GM21737 (cell line): ENCODE results near the gene EPRS1.
"Not testable (repeated sequence)": the region's sequence is repeated elsewhere in the genome, so short reads cannot be mapped to it uniquely, and the experiment has no call there.

Source experiments
- ATAC-seq: cut with Tn5 transposase; IDR thresholded peaks from one replicate; pipeline ENCODE4 v1.9.1; 2021; ENCODE audit warnings: mild to moderate bottlenecking, moderate library complexity; ENCODE audit not compliant: unreplicated experiment

Gene EPRS1

DNA sequence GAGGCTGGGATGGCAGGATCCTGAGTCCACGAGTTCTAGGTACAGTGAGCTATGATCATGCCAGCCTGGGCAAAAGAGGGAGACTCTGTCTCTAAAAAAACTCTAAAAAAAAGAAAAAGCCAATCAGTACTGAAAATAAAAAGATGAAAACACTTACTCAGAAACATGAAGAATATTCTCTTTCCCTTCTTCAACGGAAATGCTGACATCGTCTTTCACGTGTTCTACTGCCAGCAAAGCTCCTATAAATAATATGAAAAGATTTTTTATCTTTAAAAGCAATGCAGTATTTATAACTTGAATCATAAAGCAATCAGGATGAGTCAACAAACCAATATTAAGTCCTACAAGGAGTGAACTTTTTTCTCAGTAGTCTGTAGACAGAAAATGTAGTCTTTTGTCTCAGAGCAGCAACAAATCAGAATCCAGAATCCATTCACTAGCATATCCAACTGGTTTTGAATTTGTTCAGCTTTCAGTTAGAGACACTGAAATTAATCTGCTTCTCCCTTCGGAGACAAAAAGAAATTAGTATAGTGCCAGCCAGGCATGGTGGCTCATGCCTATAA, 6.2 kb downstream of the EPRS1 start:
- no peak for ATAC-seq

DNA sequence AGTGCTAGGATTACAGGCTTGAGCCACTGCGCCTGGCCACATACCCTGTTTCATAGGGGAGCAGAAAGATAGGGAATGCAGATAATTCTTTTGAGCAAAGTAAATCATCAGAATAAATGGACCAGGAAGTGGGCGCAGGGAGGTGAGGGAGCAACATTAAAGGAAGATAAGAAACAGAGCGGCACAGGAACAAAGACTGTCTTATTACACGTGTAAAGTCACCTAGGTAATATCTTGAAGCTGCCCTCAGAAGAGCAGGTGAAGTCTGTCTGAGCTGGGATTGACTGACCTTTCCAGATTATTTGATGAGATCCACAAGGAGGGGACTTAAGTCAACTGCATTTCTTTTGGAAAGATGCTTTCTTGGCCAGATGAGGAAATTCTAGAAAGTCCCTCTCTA, 7.7 kb downstream of the EPRS1 start:
- no peak for ATAC-seq

DNA sequence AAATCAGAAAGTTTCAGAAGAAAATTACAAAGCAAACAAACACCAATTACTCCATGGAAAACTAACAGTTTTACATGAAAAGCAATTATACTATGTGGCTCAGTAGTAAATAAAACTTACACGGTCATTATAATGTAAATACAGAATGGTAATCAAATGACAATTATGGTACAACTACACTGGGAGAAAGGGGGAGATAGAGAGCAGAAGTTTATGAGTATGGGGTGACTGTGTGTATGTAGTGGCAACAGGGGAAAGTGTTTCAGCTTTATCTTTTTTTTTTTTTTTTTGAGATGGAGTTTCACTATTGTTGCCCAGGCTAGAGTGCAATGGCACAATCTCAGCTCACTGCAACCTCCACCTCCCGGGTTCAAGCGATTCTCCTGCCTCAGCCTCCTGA, 8.5 kb downstream of the EPRS1 start:
- ATAC-seq = not testable (repeated sequence)

DNA sequence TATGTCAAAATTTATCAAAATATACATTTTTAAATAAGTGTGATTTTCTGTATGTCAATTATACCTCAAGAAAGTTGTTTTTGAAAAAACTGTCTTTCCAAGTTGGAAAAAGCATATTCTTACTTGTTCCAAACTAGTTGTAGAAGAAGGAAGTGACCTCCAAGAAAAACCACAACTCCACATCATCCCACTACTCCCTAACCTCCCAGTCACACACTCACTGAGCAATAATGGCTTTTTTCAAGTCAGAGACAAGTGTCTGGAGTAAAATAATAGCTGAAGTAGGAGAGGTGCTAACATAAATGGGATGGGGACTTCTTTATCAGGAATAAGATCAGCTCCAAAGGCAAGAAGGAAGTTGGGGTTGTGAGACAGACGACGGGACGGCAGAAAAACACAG, 13.4 kb downstream of the EPRS1 start:
- no peak for ATAC-seq

DNA sequence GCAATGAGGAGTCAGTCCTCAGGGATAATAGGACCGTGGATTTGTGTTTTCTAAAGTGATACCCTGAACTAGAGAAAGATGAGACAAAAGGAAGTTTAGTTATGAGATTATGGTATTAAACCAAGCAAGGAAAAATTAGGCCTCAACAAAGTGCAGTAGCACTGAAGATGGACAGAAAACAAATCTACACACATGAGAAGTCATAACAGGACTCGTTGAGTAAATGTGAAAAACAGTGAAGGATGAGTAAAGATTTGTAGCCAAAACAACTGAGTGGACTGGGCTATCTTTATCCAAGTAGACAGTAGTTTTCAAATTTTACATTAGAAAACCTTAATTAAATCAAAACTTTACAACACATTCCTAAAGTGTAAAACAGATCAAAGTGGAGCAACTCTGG, 15.0 kb downstream of the EPRS1 start:
- no peak for ATAC-seq

DNA sequence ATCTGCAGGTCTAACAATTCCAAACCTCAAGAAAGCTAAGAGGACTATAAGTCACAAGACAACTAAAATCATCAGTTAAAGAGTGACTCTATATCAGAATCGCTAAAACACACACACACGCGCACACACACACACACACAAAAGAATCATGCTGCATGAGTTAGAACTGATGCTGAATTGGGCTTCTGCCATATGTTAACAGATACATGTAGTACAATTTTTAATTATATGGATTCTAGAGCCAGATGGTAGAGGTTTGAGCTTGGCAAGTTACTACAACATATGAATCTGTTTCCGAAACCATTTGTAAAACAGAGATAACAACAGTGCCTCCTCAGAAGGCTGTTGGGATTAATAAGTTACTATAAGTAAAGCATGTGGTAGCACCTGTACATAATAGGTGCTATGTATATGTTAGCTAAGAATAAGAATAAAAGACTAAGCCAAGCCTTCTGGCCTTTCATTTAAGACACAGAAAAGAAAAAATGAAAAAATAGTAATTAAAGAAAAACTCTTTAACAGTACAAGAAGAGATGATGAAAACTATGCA, 17.9 kb downstream of the EPRS1 start:
- ATAC-seq = no peak

DNA sequence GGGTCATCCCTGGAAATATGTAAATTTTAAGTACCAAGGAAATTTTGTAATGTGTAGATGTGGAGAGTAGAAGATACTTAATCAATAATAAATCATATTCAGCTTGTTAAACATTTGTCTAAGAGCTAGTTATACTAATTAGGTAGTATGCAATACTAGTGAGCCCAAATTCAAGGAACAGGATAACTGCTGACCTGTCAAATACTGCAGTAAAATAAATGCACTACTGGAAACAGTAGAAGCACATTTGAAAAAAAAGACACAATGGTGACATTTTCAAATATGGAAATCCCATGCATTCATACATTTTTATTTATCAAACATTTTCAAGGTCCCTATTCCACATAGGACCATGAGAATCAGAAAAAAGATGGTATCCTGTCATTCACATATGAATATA, 27.2 kb downstream of the EPRS1 start:
- ATAC-seq = no peak

DNA sequence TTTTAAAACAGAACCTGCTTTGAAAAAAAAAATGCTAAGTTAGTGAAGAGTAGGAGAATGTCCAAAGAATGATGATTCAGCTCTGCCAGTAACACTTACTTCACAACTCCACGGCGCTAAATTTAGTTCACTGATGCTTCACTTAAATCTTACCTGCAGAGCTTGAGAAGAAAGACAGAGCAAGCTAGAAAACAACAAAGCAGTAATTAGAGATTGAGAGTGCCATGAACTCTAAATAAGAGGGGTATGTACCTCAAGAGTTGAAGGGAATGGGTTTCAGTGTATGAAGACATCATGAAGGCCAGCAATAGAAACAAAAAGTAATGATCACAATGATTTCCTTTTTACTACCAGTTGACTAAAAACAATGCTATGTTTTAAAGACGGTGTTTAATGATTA, 32.8 kb downstream of the EPRS1 start:
- ATAC-seq = peak; percentile 93

DNA sequence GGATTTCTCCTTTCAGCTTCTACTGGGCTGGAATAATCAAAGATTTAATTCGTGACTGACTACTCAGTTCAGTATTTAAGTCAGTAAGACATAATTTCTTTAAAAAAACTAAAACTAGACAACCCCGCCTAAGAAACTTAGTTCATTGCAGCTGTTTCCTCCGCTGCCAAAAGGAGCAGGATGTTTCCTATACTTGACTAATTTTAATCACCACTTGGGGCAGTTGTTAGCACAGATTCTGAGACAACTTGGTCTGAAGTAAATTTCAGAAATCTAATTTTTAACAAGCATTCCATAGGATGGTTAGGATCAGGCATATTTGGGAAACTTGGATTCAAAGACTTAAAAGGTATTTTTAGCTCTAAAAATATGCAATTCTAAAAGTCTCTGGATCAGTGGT, 34.0 kb downstream of the EPRS1 start:
- no peak for ATAC-seq

DNA sequence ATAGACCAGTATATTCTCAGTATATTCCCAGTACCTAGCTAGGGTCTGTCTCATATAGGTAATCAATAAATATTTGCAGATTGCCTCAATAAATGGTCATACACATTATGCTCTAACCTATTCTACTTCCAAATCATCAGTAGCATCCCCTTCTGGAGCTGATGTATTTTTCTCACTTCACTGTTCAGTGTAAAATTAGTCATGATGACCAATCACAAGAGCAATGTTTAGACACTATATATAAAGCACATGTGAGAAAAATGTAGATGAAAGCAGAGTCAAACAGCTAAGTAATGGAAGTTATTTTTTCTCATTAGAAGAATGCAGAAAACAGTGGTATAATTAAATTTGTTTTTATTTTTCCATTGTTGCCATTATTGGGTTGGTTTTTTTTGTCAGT, 34.7 kb downstream of the EPRS1 start:
- no peak for ATAC-seq

DNA sequence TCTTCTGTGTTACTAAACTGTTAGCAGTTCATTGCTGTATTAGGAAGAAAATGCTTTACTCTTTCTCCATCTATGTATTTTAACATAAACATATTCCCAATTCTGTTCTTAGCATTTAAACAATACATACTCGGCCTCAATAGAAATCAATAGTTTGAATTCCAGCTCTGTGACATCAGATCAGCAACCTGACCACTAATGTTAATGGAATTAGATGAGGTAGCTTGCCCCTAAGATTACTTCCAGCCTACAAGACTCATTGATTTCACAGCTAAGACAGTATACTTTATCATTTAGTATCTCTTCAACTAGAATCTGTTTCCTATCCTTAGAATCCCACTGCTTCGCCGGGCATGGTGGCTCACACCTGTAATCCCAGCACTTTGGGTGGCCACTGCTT, 38.9 kb downstream of the EPRS1 start:
- ATAC-seq = no peak

DNA sequence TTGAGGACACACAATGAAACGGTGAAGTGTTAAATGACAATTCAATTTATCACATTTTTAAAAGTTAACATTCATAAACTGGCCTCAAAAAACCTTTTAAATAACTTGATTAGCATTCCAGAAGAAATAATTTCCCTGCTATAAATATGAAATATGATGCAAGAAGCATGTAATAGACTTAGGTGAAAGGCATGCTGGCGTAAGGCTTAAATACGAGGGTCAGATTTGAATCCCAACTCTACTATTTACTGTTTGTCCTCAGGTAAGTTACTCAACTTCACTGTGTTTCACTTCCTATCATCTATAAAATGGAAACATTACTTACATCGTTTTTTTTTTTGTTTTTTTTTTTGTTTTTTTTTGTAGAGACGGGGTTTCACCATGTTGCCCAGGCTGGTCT, 40.8 kb downstream of the EPRS1 start:
- no peak for ATAC-seq

DNA sequence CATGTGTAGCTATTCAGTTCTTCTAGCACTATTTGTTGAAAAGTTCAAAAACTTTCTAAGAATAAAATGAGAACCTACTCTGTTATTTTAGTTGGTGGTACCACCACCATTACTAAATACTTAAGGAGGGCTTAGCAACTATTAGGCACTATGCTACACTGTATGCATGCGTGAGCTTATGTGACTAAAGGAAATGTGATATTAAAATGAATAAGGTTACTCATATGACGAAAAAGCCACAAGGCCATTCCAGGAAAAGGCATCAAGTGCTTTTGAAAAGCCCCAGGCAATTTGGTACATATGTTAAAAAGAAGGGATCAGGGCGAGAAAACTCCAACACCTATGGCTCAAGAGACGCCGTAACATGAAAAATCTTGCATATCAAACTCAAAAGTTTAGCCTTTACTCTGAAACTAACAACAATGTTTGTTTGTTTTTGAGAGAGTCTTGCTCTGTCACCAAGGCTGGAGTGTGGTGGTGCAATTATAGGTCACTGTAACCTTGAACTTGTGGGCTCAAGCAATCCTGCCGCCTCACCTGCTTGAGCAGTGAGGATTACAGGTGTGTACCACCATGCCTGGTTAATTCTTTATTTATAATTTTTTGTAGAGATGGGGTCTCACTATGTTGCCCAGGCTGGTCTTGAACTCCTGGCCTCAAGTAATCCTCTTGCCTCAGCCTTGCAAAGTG, 42.5 kb downstream of the EPRS1 start:
- ATAC-seq = no peak

DNA sequence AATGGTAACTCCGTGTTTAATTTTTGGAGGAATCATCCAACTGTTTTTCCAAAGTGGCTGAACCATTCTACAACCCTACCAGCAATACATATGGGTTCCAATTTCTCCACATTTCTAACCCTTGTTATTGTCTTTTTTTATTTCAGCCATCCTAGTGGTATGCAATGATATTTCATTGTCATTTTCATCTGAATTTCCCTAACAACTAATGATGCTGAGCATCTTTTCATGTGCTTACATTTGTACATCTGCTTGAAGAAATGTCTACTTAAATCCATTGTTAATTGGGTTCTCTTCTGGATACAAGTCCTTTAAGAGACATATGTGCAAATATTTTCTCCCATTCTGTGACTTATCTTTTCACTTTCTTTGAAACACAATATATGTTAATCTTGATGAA, 43.3 kb downstream of the EPRS1 start:
- ATAC-seq = no peak

DNA sequence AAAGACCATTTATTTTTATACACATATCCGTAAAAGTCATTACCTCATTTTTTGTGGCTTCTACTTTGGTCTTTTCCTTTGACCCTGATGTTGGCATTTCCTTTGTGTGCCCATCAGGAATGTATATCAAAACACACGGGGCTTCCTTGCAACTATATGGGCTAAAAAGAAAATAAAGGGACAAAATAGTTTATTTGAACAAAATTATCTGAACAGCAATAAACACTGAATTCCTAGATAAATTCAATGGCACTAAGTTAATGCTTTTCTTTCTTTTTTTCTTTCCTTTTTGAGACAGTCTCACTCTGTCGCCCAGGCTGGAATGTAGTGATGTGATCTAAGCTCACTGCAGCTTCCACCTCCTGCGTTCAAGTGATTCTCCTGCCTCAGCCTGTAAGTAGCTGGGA, 45.2 kb downstream of the EPRS1 start:
- ATAC-seq = no peak

DNA sequence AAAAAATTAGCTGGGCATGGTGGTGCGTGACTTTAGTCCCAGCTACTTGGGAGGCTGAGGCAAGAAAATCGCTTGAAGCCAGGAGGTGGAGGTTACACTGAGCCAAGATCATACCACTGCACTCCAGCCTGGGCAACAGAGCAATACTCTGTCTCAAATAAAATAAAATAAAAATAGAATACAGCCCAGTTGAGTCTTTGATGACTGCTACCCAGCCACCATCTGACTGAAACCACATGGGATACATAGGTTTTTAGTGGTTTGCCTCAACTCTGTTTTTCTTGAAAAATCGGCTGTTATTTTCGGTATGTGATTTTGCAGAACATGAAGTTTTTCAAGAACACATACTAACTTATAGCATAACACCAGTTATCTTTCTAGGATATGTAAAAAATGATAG, 46.5 kb downstream of the EPRS1 start:
- ATAC-seq = no peak
